Mesenchymal stem cell (in vitro differentiated cells and primary cell): ENCODE data around the gene SPANXN3.

ENCODE experiments used
- DNase-seq: peaks from one replicate; pipeline ENCODE4 v3.0.0-alpha.2; 2013
- H2AFZ ChIP-seq: one replicate; pipeline ENCODE4 v1.6.1; 2013; ENCODE audit warnings: low read depth, mild to moderate bottlenecking, control low read depth, inconsistent platforms, low read length, moderate library complexity
- H2AK5ac ChIP-seq: 2 replicates; pipeline ENCODE4 v1.6.1; 2013; ENCODE audit warnings: low read length, moderate library complexity, mild to moderate bottlenecking, inconsistent platforms; ENCODE audit not compliant: severe bottlenecking
- H2BK120ac ChIP-seq: one replicate; pipeline ENCODE4 v1.6.1; 2013; ENCODE audit warnings: low read depth, mild to moderate bottlenecking, inconsistent platforms, low read length, moderate library complexity
- H2BK12ac ChIP-seq, 2 experiments: one replicate each; pipeline ENCODE4 v1.6.1; 2013; ENCODE audit warnings: inconsistent platforms in 2 of 2, low read length in 2 of 2, mild to moderate bottlenecking in 2 of 2, moderate library complexity in 2 of 2, control low read depth in 1 of 2
- H2BK15ac ChIP-seq: one replicate; pipeline ENCODE4 v1.6.1; 2013; ENCODE audit warnings: mild to moderate bottlenecking, low read depth, inconsistent platforms; ENCODE audit not compliant: poor library complexity, severe bottlenecking
- H2BK5ac ChIP-seq: 2 replicates; pipeline ENCODE4 v1.6.1; 2013; ENCODE audit warnings: low read depth, mild to moderate bottlenecking, low read length, control low read depth, inconsistent platforms; ENCODE audit not compliant: poor library complexity, severe bottlenecking
- H3K14ac ChIP-seq, 2 experiments: one replicate each; pipeline ENCODE4 v1.6.1; 2013; ENCODE audit warnings: inconsistent platforms in 2 of 2, low read length in 2 of 2, control low read depth in 1 of 2, mild to moderate bottlenecking in 1 of 2, moderate library complexity in 1 of 2
- H3K18ac ChIP-seq, 2 experiments: one replicate each; pipeline ENCODE4 v1.6.1; 2013; ENCODE audit warnings: inconsistent platforms in 2 of 2, low read length in 2 of 2, control low read depth in 1 of 2, low read depth in 1 of 2, mild to moderate bottlenecking in 1 of 2
- H3K23ac ChIP-seq, 2 experiments: one replicate each; pipeline ENCODE4 v1.6.1; 2013; ENCODE audit warnings: inconsistent platforms in 2 of 2, low read length in 2 of 2, mild to moderate bottlenecking in 2 of 2, moderate library complexity in 2 of 2, control low read depth in 1 of 2
- H3K27ac ChIP-seq: 2 replicates; pipeline ENCODE4 v1.5.1; 2013; ENCODE audit warnings: mild to moderate bottlenecking, moderate library complexity, low read length, control low read depth, inconsistent platforms; ENCODE audit not compliant: poor library complexity, severe bottlenecking
- H3K27me3 ChIP-seq, 2 experiments: 2 replicates each; pipeline versions ENCODE4 v1.6.1 to v1.7.0; 2013; ENCODE audit warnings: low read length in 2 of 2, mild to moderate bottlenecking in 2 of 2, moderate library complexity in 2 of 2, control low read depth in 1 of 2, inconsistent platforms in 1 of 2; ENCODE audit not compliant: control insufficient read depth in 1 of 2, insufficient read depth in 1 of 2
- H3K36me3 ChIP-seq, 2 experiments: 2 replicates each; pipeline versions ENCODE4 v1.6.1 to v1.7.0; 2013; ENCODE audit warnings: low read length in 2 of 2, control low read depth in 1 of 2, inconsistent platforms in 1 of 2, low read depth in 1 of 2, mild to moderate bottlenecking in 1 of 2; ENCODE audit not compliant: insufficient read depth in 2 of 2, control insufficient read depth in 1 of 2
- H3K4ac ChIP-seq, 2 experiments: one replicate each; pipeline ENCODE4 v1.6.1; 2013; ENCODE audit warnings: inconsistent platforms in 2 of 2, low read length in 2 of 2, mild to moderate bottlenecking in 2 of 2, moderate library complexity in 2 of 2, control low read depth in 1 of 2, low read depth in 1 of 2
- H3K4me1 ChIP-seq: 2 replicates; pipeline ENCODE4 v1.6.1; 2013; ENCODE audit warnings: low read depth, low read length, control low read depth; ENCODE audit not compliant: control insufficient read depth, insufficient read depth
- H3K4me2 ChIP-seq: 2 replicates; pipeline ENCODE4 v1.6.1; 2013; ENCODE audit warnings: low read length, mild to moderate bottlenecking, inconsistent platforms; ENCODE audit not compliant: poor library complexity, severe bottlenecking
- H3K4me3 ChIP-seq, 2 experiments: 2 replicates each; pipeline versions ENCODE4 v1.5.1 to v1.7.0; 2013; ENCODE audit warnings: low read length in 2 of 2, mild to moderate bottlenecking in 2 of 2, control low read depth in 1 of 2, low read depth in 1 of 2; ENCODE audit not compliant: insufficient read depth in 1 of 2
- H3K79me1 ChIP-seq: replicated peaks from 2 replicates; pipeline ENCODE4 v1.6.1; 2013; ENCODE audit warnings: mild to moderate bottlenecking, control low read depth, low read length, inconsistent platforms; ENCODE audit not compliant: poor library complexity, severe bottlenecking
- H3K9ac ChIP-seq: 2 replicates; pipeline ENCODE4 v1.7.0; 2013; ENCODE audit warnings: mild to moderate bottlenecking, low read length, moderate library complexity
- H3K9me3 ChIP-seq: 2 replicates; pipeline ENCODE4 v1.7.0; 2013; ENCODE audit warnings: mild to moderate bottlenecking, low read length; ENCODE audit not compliant: control insufficient read depth
- H4K8ac ChIP-seq: one replicate; pipeline ENCODE4 v1.6.1; 2013; ENCODE audit warnings: inconsistent platforms, mild to moderate bottlenecking, low read length, moderate library complexity
- H4K91ac ChIP-seq: one replicate; pipeline ENCODE4 v1.6.1; 2013; ENCODE audit warnings: mild to moderate bottlenecking, low read length, inconsistent platforms
- WGBS: methylation state at CpG from one replicate; pipeline ENCODE4 v1.1.7; 2013; ENCODE audit warnings: mixed read lengths; 5-methylcytosine and 5-hydroxymethylcytosine counted together

The SPANXN3 gene

DNA sequence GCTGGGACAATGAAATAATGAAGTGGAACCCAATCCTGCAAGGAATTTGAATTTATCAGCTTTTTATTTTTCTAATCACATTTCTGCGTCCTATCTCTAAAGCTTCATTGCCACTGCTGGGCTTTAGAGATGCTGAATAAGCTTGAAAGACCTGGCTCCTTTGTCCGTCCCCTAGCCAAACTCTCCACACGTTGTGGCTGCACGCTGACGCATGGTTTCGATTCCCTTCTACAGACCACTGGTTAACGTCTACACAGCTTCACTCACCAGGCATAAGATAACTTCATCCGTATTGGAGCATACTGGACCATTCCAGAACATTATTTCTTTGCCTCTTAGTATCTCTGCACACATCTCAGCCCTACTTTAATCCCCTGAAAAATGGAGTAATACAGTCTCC, 31.2 kb downstream of the SPANXN3 start:
- no peak overlapping the region for H2BK12ac ChIP-seq
- no peaks in the 10 kb centered on the region for H3K36me3 ChIP-seq
- H4K8ac ChIP-seq, result no peak overlapping the region
- no peak overlapping the region for H3K27ac ChIP-seq
- H3K18ac ChIP-seq, result no peak overlapping the region
- no peak overlapping the region for H3K4me2 ChIP-seq
- no peak overlapping the region for H4K91ac ChIP-seq
- no peak overlapping the region for H2BK120ac ChIP-seq
- no peak overlapping the region for H3K4me3 ChIP-seq
- no peak overlapping the region for H3K9ac ChIP-seq
- WGBS, result 76% methylated on average over 8 of the region's 8 CpGs
- H2AFZ ChIP-seq, result no peak overlapping the region
- H2BK15ac ChIP-seq, result no peak overlapping the region
- H3K14ac ChIP-seq, result no peak overlapping the region
- H3K9me3 ChIP-seq, result no peaks in the 10 kb centered on the region
- no peak overlapping the region for H3K4ac ChIP-seq
- no peak overlapping the region for H2AK5ac ChIP-seq
- no peaks in the 10 kb centered on the region for H3K4me1 ChIP-seq
- no peaks in the 10 kb centered on the region for H3K79me1 ChIP-seq
- H3K23ac ChIP-seq, result no peak overlapping the region
- H3K27me3 ChIP-seq, result no peaks in the 10 kb centered on the region
- no peak for DNase-seq
- no peak overlapping the region for H2BK5ac ChIP-seq

DNA sequence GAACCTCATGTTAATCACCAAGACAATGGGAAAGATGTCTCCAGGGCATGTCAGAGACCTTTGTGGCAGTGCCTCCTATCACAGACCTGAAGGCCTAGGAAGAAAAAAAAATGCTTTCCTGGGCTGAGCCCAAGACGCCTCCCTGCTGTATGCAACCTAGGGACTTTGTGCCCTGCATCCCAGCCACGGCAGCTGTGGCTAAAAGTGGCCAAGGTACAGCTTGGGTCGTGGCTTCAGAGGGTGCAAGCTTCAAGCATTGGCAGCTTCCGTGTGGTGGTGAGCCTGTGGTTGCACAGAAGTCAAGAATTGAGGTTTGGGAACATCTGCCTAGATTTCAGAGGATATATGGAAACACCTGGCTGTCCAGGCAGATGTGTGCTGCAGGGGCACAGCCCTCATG, 40.5 kb downstream of the SPANXN3 start:
- H3K14ac ChIP-seq, result no peak overlapping the region
- no peak overlapping the region for H4K91ac ChIP-seq
- no peak overlapping the region for H2BK120ac ChIP-seq
- no peak overlapping the region for H2AK5ac ChIP-seq
- no peak overlapping the region for H3K18ac ChIP-seq
- peaks cover 2% of the 10 kb centered on the region for H3K9me3 ChIP-seq
- WGBS, result 51% methylated on average over 4 of the region's 4 CpGs
- no peak overlapping the region for H2BK5ac ChIP-seq
- H3K4me3 ChIP-seq, result no peak overlapping the region
- no peak overlapping the region for H4K8ac ChIP-seq
- H3K4ac ChIP-seq, result no peak overlapping the region
- no peaks in the 10 kb centered on the region for H3K4me1 ChIP-seq
- no peaks in the 10 kb centered on the region for H3K79me1 ChIP-seq
- no peak for DNase-seq
- no peaks in the 10 kb centered on the region for H3K36me3 ChIP-seq
- H3K27me3 ChIP-seq, result no peaks in the 10 kb centered on the region
- no peak overlapping the region for H3K27ac ChIP-seq
- no peak overlapping the region for H3K23ac ChIP-seq
- no peak overlapping the region for H3K9ac ChIP-seq
- H2BK15ac ChIP-seq, result no peak overlapping the region
- H3K4me2 ChIP-seq, result no peak overlapping the region
- no peak overlapping the region for H2AFZ ChIP-seq
- H2BK12ac ChIP-seq, result no peak overlapping the region

DNA sequence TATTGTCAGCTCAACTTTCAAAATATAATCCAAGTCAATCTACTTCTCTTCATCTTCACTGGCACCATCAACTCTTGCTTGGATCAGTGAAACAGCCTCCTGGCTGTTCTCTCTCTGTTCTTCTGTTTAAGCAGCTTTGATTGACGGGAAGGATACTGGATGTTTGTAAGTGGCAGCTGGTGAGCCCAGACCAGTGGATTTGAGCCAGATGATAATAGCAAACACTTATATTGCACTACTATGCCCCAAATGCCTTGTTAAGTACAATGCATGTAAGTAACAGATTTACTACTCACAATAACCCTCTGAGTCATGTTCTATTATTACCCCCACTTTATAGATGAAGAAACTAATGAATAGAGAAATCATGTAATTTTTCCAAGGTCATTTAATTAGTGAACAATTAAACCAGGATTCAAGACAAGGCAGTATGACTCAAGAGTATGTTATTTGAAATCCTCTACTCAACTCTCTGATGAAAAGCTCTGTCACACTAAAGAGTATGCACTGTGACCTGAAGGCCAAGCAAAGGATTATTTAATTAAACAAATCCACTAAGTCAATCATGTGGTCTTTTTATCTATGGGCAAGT, 44.8 kb downstream of the SPANXN3 start:
- Histone ChIP-seq H2BK15ac (no peak overlapping the region), H4K8ac (no peak overlapping the region), H2AFZ (no peak overlapping the region), H3K36me3 (no peaks in the 10 kb centered on the region), H3K23ac (no peak overlapping the region), H4K91ac (no peak overlapping the region), H3K4me2 (no peak overlapping the region), H3K14ac (no peak overlapping the region), H3K27ac (peak overlapping the region; percentile 59), H3K27me3 (no peaks in the 10 kb centered on the region), H2BK120ac (no peak overlapping the region), H3K4me3 (no peak overlapping the region), H2BK5ac (no peak overlapping the region), H3K9me3 (peaks cover 6% of the 10 kb centered on the region), H3K4ac (no peak overlapping the region), H2BK12ac (no peak overlapping the region), H3K4me1 (no peaks in the 10 kb centered on the region), H2AK5ac (no peak overlapping the region), H3K9ac (no peak overlapping the region), H3K79me1 (no peaks in the 10 kb centered on the region), H3K18ac (no peak overlapping the region)
- no CpG with 5 or more reads among the region's 1 CpG for WGBS
- DNase-seq, result no peak

DNA sequence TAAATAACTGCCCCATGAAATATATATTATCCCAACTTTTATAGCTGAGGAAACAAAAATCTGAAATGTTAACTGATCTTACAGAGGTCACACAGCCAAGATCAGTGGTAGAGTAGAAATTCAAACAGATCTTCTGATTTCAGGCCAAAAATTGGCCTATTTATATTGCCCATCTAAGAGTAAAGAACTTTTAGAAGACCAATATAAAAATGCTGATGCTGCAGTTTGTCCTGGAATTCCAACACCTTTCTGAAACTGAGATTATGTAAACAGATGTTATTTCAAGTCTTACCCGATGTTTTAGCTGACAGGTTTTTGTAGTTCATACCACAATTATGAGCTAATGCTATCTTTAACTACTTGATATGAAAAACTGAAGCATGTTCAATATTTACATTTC, 51.1 kb downstream of the SPANXN3 start:
- Histone ChIP-seq H3K18ac (no peak overlapping the region), H3K4me1 (no peaks in the 10 kb centered on the region), H3K4ac (no peak overlapping the region), H3K14ac (no peak overlapping the region), H2BK12ac (no peak overlapping the region), H3K23ac (no peak overlapping the region), H4K91ac (no peak overlapping the region), H3K9me3 (peaks cover 4% of the 10 kb centered on the region), H2BK120ac (no peak overlapping the region), H3K4me3 (no peak overlapping the region), H2BK15ac (no peak overlapping the region), H2AFZ (no peak overlapping the region), H3K27ac (no peak overlapping the region), H3K27me3 (no peaks in the 10 kb centered on the region), H2BK5ac (no peak overlapping the region), H2AK5ac (no peak overlapping the region), H3K36me3 (no peaks in the 10 kb centered on the region), H3K9ac (no peak overlapping the region), H3K79me1 (no peaks in the 10 kb centered on the region), H3K4me2 (no peak overlapping the region), H4K8ac (no peak overlapping the region)
- DNase-seq, result no peak
- WGBS, result no CpG with 5 or more reads among the region's 1 CpG
